Neural progenitor cell (in vitro differentiated cells): Measurements from ENCODE around the gene CTSC. TPM values are rescaled to one million over a fixed set of nuclear protein-coding genes. Genes with fewer than 3 reads are reported as not detected.

Experiments
- DNase-seq: peaks from one replicate; pipeline ENCODE4 v3.0.0-alpha.2; 2016; ENCODE audit warnings: low spot score
- H2AFZ ChIP-seq: fragments of 200-600 bp; sonication (generic); replicated peaks from 2 replicates; pipeline ENCODE4 v1.6.1; 2016; ENCODE audit warnings: antibody characterized with exemption
- H3F3A ChIP-seq: fragments of 200-600 bp; sonication (generic); 2 replicates; pipeline ENCODE4 v1.6.1; 2016; ENCODE audit warnings: antibody characterized with exemption, low read depth
- H3K27ac ChIP-seq: fragments of 200-600 bp; sonication (generic); 2 replicates; pipeline ENCODE4 v1.5.1; 2016; ENCODE audit warnings: mild to moderate bottlenecking
- H3K27me3 ChIP-seq: fragments of 200-600 bp; sonication (generic); 2 replicates; pipeline ENCODE4 v1.6.1; 2016; ENCODE audit warnings: mild to moderate bottlenecking, moderate library complexity
- H3K36me3 ChIP-seq: fragments of 200-600 bp; sonication (generic); 2 replicates; pipeline ENCODE4 v1.5.1; 2016
- H3K4me1 ChIP-seq: fragments of 200-600 bp; sonication (generic); 2 replicates; pipeline ENCODE4 v1.6.1; 2016; ENCODE audit warnings: mixed run types
- H3K4me2 ChIP-seq: fragments of 200-600 bp; sonication (generic); 2 replicates; pipeline ENCODE4 v1.6.1; 2016
- H3K4me3 ChIP-seq: fragments of 200-600 bp; sonication (generic); 2 replicates; pipeline ENCODE4 v1.5.1; 2016
- H3K79me2 ChIP-seq: fragments of 200-600 bp; sonication (generic); 2 replicates; pipeline ENCODE4 v1.6.1; 2016; ENCODE audit warnings: low read depth
- H3K9ac ChIP-seq: fragments of 200-600 bp; sonication (generic); 2 replicates; pipeline ENCODE4 v1.6.1; 2016
- H3K9me3 ChIP-seq: fragments of 200-600 bp; sonication (generic); 2 replicates; pipeline ENCODE4 v1.5.1; 2016; ENCODE audit warnings: low read depth
- H4K20me1 ChIP-seq: fragments of 200-600 bp; sonication (generic); 2 replicates; pipeline ENCODE4 v1.6.1; 2016; ENCODE audit warnings: low read depth
- H3K27ac Mint-ChIP-seq: 3 replicates; pipeline ENCODE4 v1.8.0; 2021; ENCODE audit warnings: mixed read lengths
- H3K27me3 Mint-ChIP-seq: 2 replicates; pipeline ENCODE4 v1.8.0; 2022; ENCODE audit warnings: low read depth, mild to moderate bottlenecking, inconsistent platforms, moderate library complexity, mixed read lengths; ENCODE audit not compliant: insufficient read depth
- H3K36me3 Mint-ChIP-seq: 3 replicates; pipeline ENCODE4 v1.8.0; 2021; ENCODE audit warnings: mixed read lengths
- H3K4me1 Mint-ChIP-seq: 3 replicates; pipeline ENCODE4 v1.8.0; 2021; ENCODE audit warnings: mixed read lengths
- H3K4me3 Mint-ChIP-seq: 3 replicates; pipeline ENCODE4 v1.8.0; 2021; ENCODE audit warnings: mild to moderate bottlenecking, moderate library complexity, mixed read lengths
- H3K9me3 Mint-ChIP-seq: 3 replicates; pipeline ENCODE4 v1.8.0; 2020; ENCODE audit warnings: mixed read lengths
- EZH2 ChIP-seq: fragments of 200-600 bp; sonication (generic); IDR thresholded peaks from 2 replicates; pipeline ENCODE4 v1.6.1; 2017; ENCODE audit warnings: antibody characterized with exemption, mild to moderate bottlenecking, moderate library complexity
- EZH2phosphoT487 ChIP-seq: fragments of 200-600 bp; sonication (generic); IDR thresholded peaks from 2 replicates; pipeline ENCODE4 v1.6.1; 2017; ENCODE audit warnings: antibody characterized with exemption
- total RNA-seq: library from RNA; depleted of rRNA; stranded (reverse); fragments of >200 nt; gene quantifications from 2 replicates; pipeline ENCODE4 v1.2.3, GENCODE V29; 2015; ENCODE audit warnings: low replicate concordance
- TF ChIP-seq, protein P1 (sequence below): fragments of 200-600 bp; sonication (generic); IDR thresholded peaks from 2 replicates; pipeline ENCODE4 v1.5.1; 2017; ENCODE audit warnings: antibody characterized with exemption, mild to moderate bottlenecking

Gene CTSC
- total RNA-seq, 1 donor from 2014 or later = 96.4 TPM

DNA sequence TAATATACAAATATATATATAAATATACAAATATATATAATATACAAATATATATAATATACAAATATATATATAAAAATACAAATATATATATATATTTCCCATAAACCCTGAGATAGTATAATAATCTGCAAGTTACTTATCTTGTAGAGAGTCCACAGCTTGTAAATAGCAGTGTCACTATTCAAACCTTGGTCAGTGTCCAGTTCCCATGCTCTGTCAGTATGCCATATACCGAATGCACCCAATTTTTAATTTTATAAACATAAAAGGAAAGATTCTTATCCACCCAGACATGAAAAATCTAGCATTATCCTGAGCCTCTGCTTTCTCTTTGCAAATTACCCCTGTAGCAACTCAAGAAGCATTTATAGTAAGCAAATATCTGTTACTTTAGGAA lies 21.6 kb upstream of the CTSC start:
- DNase-seq = no peak
- Mint-ChIP-seq H3K4me1 (peaks cover 10% of the 10 kb centered on the region), H3K27ac (no peak overlapping the region), H3K36me3 (no peaks in the 10 kb centered on the region), H3K27me3 (no peaks in the 10 kb centered on the region), H3K9me3 (no peaks in the 10 kb centered on the region), H3K4me3 (no peak overlapping the region)
- Histone ChIP-seq H3K27me3 (no peaks in the 10 kb centered on the region), H3K4me2 (no peak overlapping the region), H3K36me3 (no peaks in the 10 kb centered on the region), H3K27ac (no peak overlapping the region), H3K4me1 (peaks cover 8% of the 10 kb centered on the region), H3K79me2 (no peaks in the 10 kb centered on the region), H4K20me1 (no peaks in the 10 kb centered on the region), H3F3A (no peaks in the 10 kb centered on the region), H3K4me3 (no peak overlapping the region), H2AFZ (no peak overlapping the region), H3K9me3 (no peaks in the 10 kb centered on the region), H3K9ac (no peak overlapping the region)
- TF ChIP-seq EZH2phosphoT487 = no peak
- TF ChIP-seq, protein P1, sequence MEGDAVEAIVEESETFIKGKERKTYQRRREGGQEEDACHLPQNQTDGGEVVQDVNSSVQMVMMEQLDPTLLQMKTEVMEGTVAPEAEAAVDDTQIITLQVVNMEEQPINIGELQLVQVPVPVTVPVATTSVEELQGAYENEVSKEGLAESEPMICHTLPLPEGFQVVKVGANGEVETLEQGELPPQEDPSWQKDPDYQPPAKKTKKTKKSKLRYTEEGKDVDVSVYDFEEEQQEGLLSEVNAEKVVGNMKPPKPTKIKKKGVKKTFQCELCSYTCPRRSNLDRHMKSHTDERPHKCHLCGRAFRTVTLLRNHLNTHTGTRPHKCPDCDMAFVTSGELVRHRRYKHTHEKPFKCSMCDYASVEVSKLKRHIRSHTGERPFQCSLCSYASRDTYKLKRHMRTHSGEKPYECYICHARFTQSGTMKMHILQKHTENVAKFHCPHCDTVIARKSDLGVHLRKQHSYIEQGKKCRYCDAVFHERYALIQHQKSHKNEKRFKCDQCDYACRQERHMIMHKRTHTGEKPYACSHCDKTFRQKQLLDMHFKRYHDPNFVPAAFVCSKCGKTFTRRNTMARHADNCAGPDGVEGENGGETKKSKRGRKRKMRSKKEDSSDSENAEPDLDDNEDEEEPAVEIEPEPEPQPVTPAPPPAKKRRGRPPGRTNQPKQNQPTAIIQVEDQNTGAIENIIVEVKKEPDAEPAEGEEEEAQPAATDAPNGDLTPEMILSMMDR = no peak
- no peak for TF ChIP-seq EZH2

DNA sequence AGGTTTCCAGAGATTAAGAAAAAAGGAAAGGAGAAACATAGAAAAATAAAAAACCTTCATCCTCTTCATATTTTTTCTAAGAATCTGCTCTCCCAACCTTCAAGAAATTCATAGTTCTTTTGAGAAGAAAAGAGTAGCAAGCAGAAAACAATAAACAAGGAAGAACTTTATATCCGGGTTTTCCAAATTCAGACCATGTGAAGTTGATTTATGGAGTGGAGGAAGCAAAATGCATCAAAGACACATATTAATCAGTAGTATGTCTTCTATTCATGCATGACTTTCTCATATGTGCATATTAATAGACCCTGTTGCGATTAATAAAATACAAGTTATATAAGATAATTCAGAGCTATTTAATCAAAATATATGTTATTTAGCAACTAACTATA lies 20.5 kb upstream of the CTSC start:
- Histone ChIP-seq H3K9ac (no peak overlapping the region), H3K9me3 (no peaks in the 10 kb centered on the region), H3K27me3 (no peaks in the 10 kb centered on the region), H3K27ac (no peak overlapping the region), H3K4me2 (no peak overlapping the region), H3K4me3 (no peak overlapping the region), H3K79me2 (no peaks in the 10 kb centered on the region), H4K20me1 (no peaks in the 10 kb centered on the region), H3F3A (no peaks in the 10 kb centered on the region), H3K36me3 (no peaks in the 10 kb centered on the region), H3K4me1 (peaks cover 8% of the 10 kb centered on the region), H2AFZ (no peak overlapping the region)
- no peaks in the 10 kb centered on the region for H3K27me3 Mint-ChIP-seq
- H3K36me3 Mint-ChIP-seq = no peaks in the 10 kb centered on the region
- no peak for TF ChIP-seq EZH2
- TF ChIP-seq, protein P1 = no peak
- no peak for TF ChIP-seq EZH2phosphoT487
- peaks cover 10% of the 10 kb centered on the region for H3K4me1 Mint-ChIP-seq
- no peak overlapping the region for H3K27ac Mint-ChIP-seq
- no peaks in the 10 kb centered on the region for H3K9me3 Mint-ChIP-seq
- no peak overlapping the region for H3K4me3 Mint-ChIP-seq
- DNase-seq = no peak

DNA sequence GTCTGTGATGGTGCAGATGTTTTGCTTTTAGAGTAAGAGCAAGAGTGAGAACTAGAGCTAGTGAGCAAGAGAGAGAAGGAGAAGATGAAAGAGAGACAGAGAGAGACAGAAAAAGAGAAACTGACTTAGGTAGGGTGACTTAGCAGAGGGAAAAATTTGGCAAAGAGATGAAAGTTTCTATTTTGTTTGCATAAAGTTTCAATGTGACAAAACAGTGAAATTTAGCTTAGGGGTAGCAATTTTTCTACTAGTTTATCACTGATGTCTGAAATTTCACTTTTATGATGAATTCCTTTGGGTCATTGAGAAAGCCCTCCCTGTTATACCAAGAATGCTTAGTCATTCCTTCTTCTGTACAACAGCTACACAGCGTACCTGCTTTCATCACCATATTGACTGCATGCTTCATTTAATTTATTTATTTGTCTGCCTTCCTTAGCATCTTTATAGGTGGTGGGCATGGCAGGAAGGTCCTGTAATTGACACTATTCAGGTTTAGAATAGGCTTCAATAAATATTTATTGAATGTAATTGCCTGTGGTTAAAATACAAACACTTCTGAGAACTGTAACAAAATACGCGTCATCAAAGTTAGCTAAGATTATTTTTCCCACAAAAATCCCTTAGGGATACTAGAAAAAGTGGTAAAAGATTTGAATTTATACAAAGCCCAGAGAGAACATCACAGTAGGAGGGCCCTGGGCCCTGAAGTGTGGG lies 19.9 kb upstream of the CTSC start:
- Histone ChIP-seq H3F3A (no peaks in the 10 kb centered on the region), H3K79me2 (no peaks in the 10 kb centered on the region), H3K4me1 (peaks cover 8% of the 10 kb centered on the region), H3K36me3 (no peaks in the 10 kb centered on the region), H3K27me3 (no peaks in the 10 kb centered on the region), H2AFZ (no peak overlapping the region), H3K27ac (no peak overlapping the region), H3K9ac (no peak overlapping the region), H4K20me1 (no peaks in the 10 kb centered on the region), H3K9me3 (no peaks in the 10 kb centered on the region), H3K4me3 (no peak overlapping the region), H3K4me2 (no peak overlapping the region)
- no peak overlapping the region for H3K27ac Mint-ChIP-seq
- no peak overlapping the region for H3K4me3 Mint-ChIP-seq
- H3K4me1 Mint-ChIP-seq = peaks cover 10% of the 10 kb centered on the region
- no peaks in the 10 kb centered on the region for H3K27me3 Mint-ChIP-seq
- no peak for DNase-seq
- H3K9me3 Mint-ChIP-seq = no peaks in the 10 kb centered on the region
- H3K36me3 Mint-ChIP-seq = no peaks in the 10 kb centered on the region
- TF ChIP-seq EZH2phosphoT487 (no peak), EZH2 (no peak)
- TF ChIP-seq, protein P1 = no peak
